Lower lobe of right lung (tissue), 2 donors: ENCODE data around the gene TLK1. TPM values are rescaled to one million over a fixed set of nuclear protein-coding genes. Genes with fewer than 3 reads are reported as not detected.

Experiments used
- ATAC-seq, 2 donors: fragments of 200-7000 bp; cut with Tn5 transposase; one replicate each; pipeline ENCODE4 v1.9.1; 2020 to 2022; ENCODE audit warnings: mild to moderate bottlenecking in 2 of 2, moderate library complexity in 2 of 2
- DNase-seq: peaks from one replicate; pipeline ENCODE4 v3.0.0-alpha.2; 2020
- H3K27ac ChIP-seq: fragments of 200-600 bp; one replicate; pipeline ENCODE4 v1.8.0; 2022
- H3K27me3 ChIP-seq: fragments of 200-600 bp; one replicate; pipeline ENCODE4 v1.8.0; 2022; ENCODE audit warnings: low read depth
- H3K36me3 ChIP-seq: fragments of 200-600 bp; one replicate; pipeline ENCODE4 v1.8.0; 2022; ENCODE audit warnings: mild to moderate bottlenecking
- H3K4me1 ChIP-seq: fragments of 200-600 bp; one replicate; pipeline ENCODE4 v1.8.0; 2022
- H3K4me3 ChIP-seq: fragments of 200-600 bp; one replicate; pipeline ENCODE4 v1.8.0; 2022; ENCODE audit warnings: mild to moderate bottlenecking
- H3K9me3 ChIP-seq: fragments of 200-600 bp; one replicate; pipeline ENCODE4 v1.8.0; 2022
- intact Hi-C: fragments of 100-400 bp; cut with DNase I; formaldehyde crosslinking; loops from one replicate; pipeline ENCODE4 v1.11.0; 2022
- total RNA-seq: library from RNA; stranded (reverse); fragmentation: NEBNext Ultra II Directional; extraction: Animal tissue kit (Norgen Biotek cat#: 25700); gene quantifications from one replicate; pipeline ENCODE4 v1.2.1, GENCODE V29; 2021
- TF ChIP-seq, protein P1 (sequence below): fragments of 200-600 bp; IDR thresholded peaks from one replicate; pipeline ENCODE4 v1.8.0; 2022; ENCODE audit warnings: antibody characterized with exemption, mild to moderate bottlenecking
- donor health status: DM: no; HTN: yes; CAD: no; lungs with severe emphysema.

The TLK1 gene
- total RNA-seq, 1 donor from 2014 or later = 58.2 TPM

DNA sequence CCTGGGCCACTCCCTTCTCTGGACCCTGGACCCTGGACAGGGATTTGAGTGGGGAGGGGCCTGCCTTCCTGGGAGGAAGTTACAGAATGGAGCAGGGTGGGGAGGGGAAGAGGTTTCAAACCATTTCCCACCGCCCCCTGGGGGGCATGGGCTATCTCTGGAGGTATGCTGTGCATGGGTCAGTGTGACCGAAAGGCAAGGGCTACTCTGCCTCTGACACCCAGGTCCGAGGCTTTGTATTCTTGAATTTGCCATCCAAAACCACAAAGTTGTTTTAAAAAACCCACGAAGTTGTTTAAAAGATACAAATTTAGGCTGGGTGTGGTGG is 184.8 kb downstream of the TLK1 start:
- Histone ChIP-seq H3K4me3 (no peak overlapping the region), H3K27ac (no peak overlapping the region), H3K9me3 (no peaks in the 10 kb centered on the region), H3K36me3 (no peaks in the 10 kb centered on the region), H3K27me3 (peaks cover 2% of the 10 kb centered on the region), H3K4me1 (peaks cover 13% of the 10 kb centered on the region)
- intact Hi-C loops = no loop called here
- ATAC-seq (no peak), DNase-seq (no peak)
- TF ChIP-seq, protein P1, sequence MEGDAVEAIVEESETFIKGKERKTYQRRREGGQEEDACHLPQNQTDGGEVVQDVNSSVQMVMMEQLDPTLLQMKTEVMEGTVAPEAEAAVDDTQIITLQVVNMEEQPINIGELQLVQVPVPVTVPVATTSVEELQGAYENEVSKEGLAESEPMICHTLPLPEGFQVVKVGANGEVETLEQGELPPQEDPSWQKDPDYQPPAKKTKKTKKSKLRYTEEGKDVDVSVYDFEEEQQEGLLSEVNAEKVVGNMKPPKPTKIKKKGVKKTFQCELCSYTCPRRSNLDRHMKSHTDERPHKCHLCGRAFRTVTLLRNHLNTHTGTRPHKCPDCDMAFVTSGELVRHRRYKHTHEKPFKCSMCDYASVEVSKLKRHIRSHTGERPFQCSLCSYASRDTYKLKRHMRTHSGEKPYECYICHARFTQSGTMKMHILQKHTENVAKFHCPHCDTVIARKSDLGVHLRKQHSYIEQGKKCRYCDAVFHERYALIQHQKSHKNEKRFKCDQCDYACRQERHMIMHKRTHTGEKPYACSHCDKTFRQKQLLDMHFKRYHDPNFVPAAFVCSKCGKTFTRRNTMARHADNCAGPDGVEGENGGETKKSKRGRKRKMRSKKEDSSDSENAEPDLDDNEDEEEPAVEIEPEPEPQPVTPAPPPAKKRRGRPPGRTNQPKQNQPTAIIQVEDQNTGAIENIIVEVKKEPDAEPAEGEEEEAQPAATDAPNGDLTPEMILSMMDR = no peak

DNA sequence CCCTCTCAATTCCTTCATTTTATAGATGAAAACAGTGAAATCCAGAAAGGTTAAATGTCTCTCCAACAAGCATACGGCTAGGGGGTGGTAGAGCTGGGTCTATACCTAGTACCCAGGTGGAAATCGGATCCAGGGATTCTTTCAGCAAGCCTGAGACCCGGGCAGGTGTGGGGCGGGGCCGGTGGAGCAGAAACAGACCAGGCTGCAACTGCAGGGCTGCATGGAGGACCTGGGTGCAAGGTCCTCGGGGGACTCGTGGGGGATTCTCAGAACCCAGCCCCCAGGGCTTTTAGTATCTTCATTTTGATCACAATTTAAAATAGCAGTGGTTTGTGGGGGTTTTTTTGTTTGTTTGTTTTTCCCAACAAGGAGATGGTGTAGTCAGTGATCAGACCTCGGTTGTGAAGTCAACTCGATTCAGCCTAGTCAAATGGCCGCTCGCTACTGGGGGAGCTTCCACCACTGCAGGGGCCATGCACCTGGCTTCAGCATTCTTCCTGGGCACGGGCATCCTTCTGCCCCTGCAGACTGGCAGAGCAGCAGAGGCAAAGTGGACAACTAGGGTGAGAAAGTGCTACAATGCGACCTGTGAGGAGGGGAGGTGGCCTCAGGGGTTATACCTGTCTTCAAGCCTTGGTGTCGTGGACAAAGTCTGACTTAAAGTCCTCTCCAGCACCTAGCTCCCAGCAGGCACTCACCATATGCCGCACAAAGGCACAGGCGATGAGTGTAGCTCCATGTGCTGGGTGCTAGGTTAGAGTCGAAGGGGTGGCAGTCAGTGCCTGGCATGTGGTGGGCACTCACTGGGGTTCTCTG is 185.4 kb downstream of the TLK1 start:
- TF ChIP-seq, protein P1 = no peak
- peaks cover 13% of the 10 kb centered on the region for H3K4me1 ChIP-seq
- ATAC-seq (no peak), DNase-seq (no peak)
- no peaks in the 10 kb centered on the region for H3K27me3 ChIP-seq
- H3K27ac ChIP-seq = no peak overlapping the region
- no peaks in the 10 kb centered on the region for H3K9me3 ChIP-seq
- intact Hi-C loops = no loop called here
- no peaks in the 10 kb centered on the region for H3K36me3 ChIP-seq
- no peak overlapping the region for H3K4me3 ChIP-seq

DNA sequence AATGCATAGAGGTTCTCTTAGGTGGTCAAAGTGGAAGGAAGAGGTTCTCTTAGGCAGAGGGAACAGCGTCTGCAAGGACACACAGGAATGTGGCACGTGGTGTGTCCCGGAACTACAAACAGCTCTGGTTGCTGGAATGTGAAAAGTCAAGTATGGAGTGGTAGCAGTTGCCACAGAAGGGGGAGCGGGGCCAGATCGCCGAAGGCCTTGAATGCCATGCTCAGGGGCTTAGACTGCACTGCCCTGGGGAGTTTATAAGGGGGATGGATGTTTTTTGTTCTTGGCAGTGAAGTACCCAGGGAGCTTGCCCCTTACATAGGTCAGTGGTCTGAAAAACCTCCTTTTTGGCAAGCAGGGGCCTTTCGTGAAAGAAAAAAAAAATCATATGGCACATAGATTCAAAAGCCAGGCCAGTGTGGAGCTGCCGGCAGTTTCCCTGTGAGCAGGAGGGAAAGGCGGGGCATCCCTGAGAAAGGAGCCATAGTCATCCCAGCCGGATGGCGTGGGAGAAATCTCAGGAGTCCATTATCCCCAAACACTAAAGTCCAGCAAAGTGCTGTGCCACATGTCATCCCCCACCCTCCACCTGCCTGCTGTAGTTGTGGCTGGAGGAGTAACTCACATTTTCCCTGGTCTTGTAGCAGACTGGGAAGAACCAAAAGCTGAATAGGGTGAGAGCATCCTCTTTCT is 186.2 kb downstream of the TLK1 start:
- H3K36me3 ChIP-seq = no peaks in the 10 kb centered on the region
- no peak for DNase-seq
- H3K27me3 ChIP-seq = no peaks in the 10 kb centered on the region
- H3K4me3 ChIP-seq = peak overlapping the region; percentile 71
- H3K4me1 ChIP-seq = peaks cover 13% of the 10 kb centered on the region
- no peaks in the 10 kb centered on the region for H3K9me3 ChIP-seq
- H3K27ac ChIP-seq = peak overlapping the region; percentile 78
- intact Hi-C loops = no loop called here
- ATAC-seq = peak; percentile 57 to 63
- TF ChIP-seq, protein P1 = no peak

DNA sequence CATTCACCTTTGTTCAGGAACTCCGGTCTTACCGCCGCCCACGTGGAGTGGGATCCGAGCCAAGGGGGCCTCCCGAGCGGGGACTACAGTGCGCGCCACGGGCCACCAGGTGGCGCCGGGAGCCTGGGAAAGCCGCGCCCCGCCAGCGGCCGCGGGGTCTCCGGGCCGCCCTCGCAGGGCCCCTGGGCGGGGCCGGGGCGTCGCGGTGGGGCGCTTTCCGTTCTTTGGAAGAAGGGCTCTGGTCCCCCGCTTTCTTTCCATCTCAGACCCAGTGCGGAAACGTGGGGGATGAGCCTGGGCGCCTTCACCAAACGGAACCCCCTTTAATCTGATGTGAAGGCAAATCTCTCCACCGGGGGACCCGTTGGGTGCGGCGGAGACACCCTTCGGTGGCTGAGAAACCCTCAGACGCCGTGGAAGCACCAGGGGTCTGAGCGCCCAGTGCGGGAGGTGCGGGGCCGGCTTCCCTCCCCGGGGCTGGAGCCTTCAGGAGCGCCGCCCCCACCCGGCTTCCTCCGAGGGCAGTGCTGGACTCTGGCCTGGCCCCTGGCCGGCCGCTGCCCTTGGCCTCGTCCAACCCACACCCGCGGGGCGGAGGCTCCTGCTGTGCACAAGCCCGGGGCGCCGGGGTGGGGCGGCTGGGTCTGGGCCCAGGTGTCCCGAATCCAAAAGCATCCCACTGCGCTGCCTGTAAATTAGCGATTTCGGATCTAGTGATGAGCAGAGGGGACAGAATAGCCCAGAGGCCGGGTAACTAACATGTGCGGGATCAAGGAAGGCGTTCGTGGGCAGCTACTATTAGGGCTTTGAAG is 187.0 kb downstream of the TLK1 start:
- Histone ChIP-seq H3K4me1 (peaks cover 13% of the 10 kb centered on the region), H3K4me3 (peak overlapping the region; percentile 71), H3K9me3 (no peaks in the 10 kb centered on the region), H3K27me3 (no peaks in the 10 kb centered on the region), H3K36me3 (no peaks in the 10 kb centered on the region), H3K27ac (peak overlapping the region; percentile 78)
- TF ChIP-seq, protein P1 = peak; percentile 96
- intact Hi-C loops = no loop called here
- ATAC-seq = peak; percentile 98 to 99
- peak; percentile 91 for DNase-seq

DNA sequence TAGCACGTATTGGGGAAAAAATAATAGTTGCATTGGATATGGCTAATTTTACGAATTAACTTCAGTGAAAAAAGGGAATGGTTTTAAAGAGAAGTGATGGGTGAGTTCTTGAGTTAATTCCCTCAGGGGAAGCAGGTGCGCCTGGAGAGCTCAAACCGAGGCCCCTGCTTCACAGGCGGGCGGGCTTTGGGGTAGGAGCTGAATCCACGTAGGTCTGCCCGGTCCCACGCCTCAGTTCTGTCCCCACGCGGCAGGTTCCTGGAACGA is 187.5 kb downstream of the TLK1 start:
- Histone ChIP-seq H3K9me3 (no peaks in the 10 kb centered on the region), H3K27me3 (no peaks in the 10 kb centered on the region), H3K27ac (peak overlapping the region; percentile 78), H3K36me3 (peaks cover 3% of the 10 kb centered on the region), H3K4me3 (peak overlapping the region; percentile 71), H3K4me1 (peaks cover 13% of the 10 kb centered on the region)
- TF ChIP-seq, protein P1 = no peak
- no peak for DNase-seq
- intact Hi-C loops = no loop called here
- no peak for ATAC-seq
